Testis (tissue), 2 donors: ENCODE measurements around the gene CCDC33.
"Not testable (repeated sequence)": the region's sequence is repeated elsewhere in the genome, so short reads cannot be mapped to it uniquely, and the experiment has no call there.

Experiments
- POLR2A ChIP-seq: fragments of 450-650 bp; IDR thresholded peaks from one replicate; pipeline ENCODE4 v1.6.1; 2017; ENCODE audit warnings: antibody characterized with exemption, mild to moderate bottlenecking, moderate library complexity
- TF ChIP-seq, protein P1 (sequence below), 3 experiments: fragments of 450-650 bp in 2 of 3; fragments of 200-600 bp in 1 of 3; sonication (generic) in 1 of 3; IDR thresholded peaks; one replicate each; pipeline ENCODE4 v1.5.1; 2016 to 2019; ENCODE audit warnings: antibody characterized with exemption in 3 of 3, mild to moderate bottlenecking in 2 of 3, moderate library complexity in 1 of 3

DNA sequence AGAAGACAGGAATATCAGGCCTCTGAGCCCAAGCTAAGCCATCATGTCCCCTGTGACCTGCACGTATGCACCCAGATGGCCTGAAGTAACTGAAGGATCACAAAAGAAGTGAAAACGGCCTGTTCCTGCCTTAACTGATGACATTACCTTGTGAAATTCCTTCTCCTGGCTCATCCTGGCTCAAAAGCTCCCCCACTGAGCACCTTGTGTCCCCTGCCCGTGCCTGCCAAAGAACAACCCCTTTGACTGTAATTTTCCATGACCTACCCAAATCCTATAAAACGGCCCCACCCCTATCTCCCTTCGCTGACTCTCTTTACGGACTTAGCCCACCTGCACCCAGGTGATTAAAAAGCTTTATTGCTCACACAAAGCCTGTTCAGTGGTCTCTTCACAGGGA, 123.2 kb downstream of the CCDC33 start:
- TF ChIP-seq, protein P1, sequence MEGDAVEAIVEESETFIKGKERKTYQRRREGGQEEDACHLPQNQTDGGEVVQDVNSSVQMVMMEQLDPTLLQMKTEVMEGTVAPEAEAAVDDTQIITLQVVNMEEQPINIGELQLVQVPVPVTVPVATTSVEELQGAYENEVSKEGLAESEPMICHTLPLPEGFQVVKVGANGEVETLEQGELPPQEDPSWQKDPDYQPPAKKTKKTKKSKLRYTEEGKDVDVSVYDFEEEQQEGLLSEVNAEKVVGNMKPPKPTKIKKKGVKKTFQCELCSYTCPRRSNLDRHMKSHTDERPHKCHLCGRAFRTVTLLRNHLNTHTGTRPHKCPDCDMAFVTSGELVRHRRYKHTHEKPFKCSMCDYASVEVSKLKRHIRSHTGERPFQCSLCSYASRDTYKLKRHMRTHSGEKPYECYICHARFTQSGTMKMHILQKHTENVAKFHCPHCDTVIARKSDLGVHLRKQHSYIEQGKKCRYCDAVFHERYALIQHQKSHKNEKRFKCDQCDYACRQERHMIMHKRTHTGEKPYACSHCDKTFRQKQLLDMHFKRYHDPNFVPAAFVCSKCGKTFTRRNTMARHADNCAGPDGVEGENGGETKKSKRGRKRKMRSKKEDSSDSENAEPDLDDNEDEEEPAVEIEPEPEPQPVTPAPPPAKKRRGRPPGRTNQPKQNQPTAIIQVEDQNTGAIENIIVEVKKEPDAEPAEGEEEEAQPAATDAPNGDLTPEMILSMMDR (IDR thresholded peaks at IDR 0.05), result not testable (repeated sequence)
- TF ChIP-seq POLR2A, result not testable (repeated sequence)
